Keratinocyte (primary cell): Measurements from ENCODE around the gene CCDC182. TPM values are rescaled to one million over a fixed set of nuclear protein-coding genes. Genes with fewer than 3 reads are reported as not detected.

Source experiments
- DNase-seq: peaks from one replicate; pipeline ENCODE4 v3.0.0-alpha.2; 2011; ENCODE audit warnings: low read depth, missing footprints, low spot score
- FAIRE-seq: peaks from 2 replicates; lab custom pipeline; 2011; peaks lifted over from hg19 to GRCh38; lab: Jason Lieb, UNC
- H2AFZ ChIP-seq: 2 replicates; pipeline ENCODE4 v1.6.0; 2012; ENCODE audit warnings: low read length, control low read depth, inconsistent platforms; ENCODE audit not compliant: control insufficient read depth
- H3K27ac ChIP-seq: 2 replicates; pipeline ENCODE4 v1.5.1; 2011; ENCODE audit warnings: low read length; ENCODE audit not compliant: control insufficient read depth, insufficient read depth
- H3K27me3 ChIP-seq: 3 replicates; pipeline ENCODE4 v1.6.0; 2011; ENCODE audit warnings: low read length; ENCODE audit not compliant: control insufficient read depth, insufficient read depth; ENCODE audit errors: extremely low read depth
- H3K36me3 ChIP-seq, 2 experiments: 2 replicates in 1 of 2; 3 replicates in 1 of 2; pipeline ENCODE4 v1.5.1; 2011; ENCODE audit warnings: low read length in 2 of 2, mild to moderate bottlenecking in 1 of 2; ENCODE audit not compliant: control insufficient read depth in 2 of 2, insufficient read depth in 2 of 2; ENCODE audit errors: extremely low read depth in 1 of 2
- H3K4me1 ChIP-seq: 3 replicates; pipeline ENCODE4 v1.5.1; 2011; ENCODE audit warnings: low read length; ENCODE audit not compliant: control insufficient read depth, insufficient read depth; ENCODE audit errors: extremely low read depth
- H3K4me2 ChIP-seq: 3 replicates; pipeline ENCODE4 v1.6.0; 2011; ENCODE audit warnings: low read depth, low read length; ENCODE audit not compliant: control insufficient read depth, insufficient read depth; ENCODE audit errors: extremely low read depth
- H3K4me3 ChIP-seq, 3 experiments: fragments of 200-600 bp in 1 of 3; sonication (generic) in 1 of 3; 2 replicates in 2 of 3; 3 replicates in 1 of 3; pipeline ENCODE4 v1.5.1; 2011 to 2016; ENCODE audit warnings: low read length in 3 of 3, mild to moderate bottlenecking in 3 of 3, control low read depth in 2 of 3, inconsistent platforms in 1 of 3, low read depth in 1 of 3, mixed read lengths in 1 of 3, mixed run types in 1 of 3, moderate library complexity in 1 of 3; ENCODE audit not compliant: control insufficient read depth in 2 of 3, insufficient read depth in 2 of 3; ENCODE audit errors: extremely low read depth in 1 of 3
- H3K79me2 ChIP-seq: 2 replicates; pipeline ENCODE4 v1.6.0; 2012; ENCODE audit warnings: low read length; ENCODE audit not compliant: control insufficient read depth, insufficient read depth
- H3K9ac ChIP-seq: 3 replicates; pipeline ENCODE4 v1.6.0; 2011; ENCODE audit warnings: low read length; ENCODE audit not compliant: control insufficient read depth, insufficient read depth; ENCODE audit errors: extremely low read depth
- H3K9me1 ChIP-seq: 3 replicates; pipeline ENCODE4 v1.6.0; 2011; ENCODE audit warnings: low read length; ENCODE audit not compliant: control insufficient read depth, insufficient read depth; ENCODE audit errors: extremely low read depth
- H3K9me3 ChIP-seq: 2 replicates; pipeline ENCODE4 v1.5.1; 2012; ENCODE audit warnings: low read depth, low read length; ENCODE audit not compliant: control insufficient read depth
- H4K20me1 ChIP-seq: 3 replicates; pipeline ENCODE4 v1.6.0; 2011; ENCODE audit warnings: low read length; ENCODE audit not compliant: control insufficient read depth, insufficient read depth; ENCODE audit errors: extremely low read depth
- EZH2 ChIP-seq: IDR thresholded peaks from one replicate; pipeline ENCODE4 v1.6.1; 2012; ENCODE audit warnings: inconsistent platforms, mild to moderate bottlenecking, low read length, moderate library complexity
- dilution Hi-C: fragments of 300-500 bp; cut with MboI; formaldehyde crosslinking; loops from one replicate; pipeline ENCODE4 v1.7.0; 2020; ENCODE audit warnings: low sequenced_read_pairs; ENCODE audit not compliant: extremely low pct_ligation_motif_present
- polyA plus RNA-seq, 5 experiments: library from polyadenylated mRNA; depleted of rRNA in 3 of 5; stranded (reverse) in 3 of 5; stranded (forward) in 1 of 5; unstranded in 1 of 5; fragments of >200 nt; gene quantifications; 1 replicate in 1 of 5; 2 replicates in 3 of 5; 3 replicates in 1 of 5; pipeline versions ENCODE4 v1.2.1 to v1.2.3, GENCODE V29; 2011 to 2012; ENCODE audit warnings: missing spikeins in 2 of 5, low read depth in 1 of 5, low replicate concordance in 1 of 5
- TF ChIP-seq, protein P1 (sequence below), 3 experiments: IDR thresholded peaks in 1 of 3; conservative IDR thresholded peaks in 1 of 3; optimal IDR thresholded peaks in 1 of 3; 2 replicates in 2 of 3; 3 replicates in 1 of 3; pipeline versions ENCODE3 to v1.5.1; 2011; ENCODE audit warnings: low read length in 3 of 3, mild to moderate bottlenecking in 3 of 3, moderate library complexity in 2 of 3, control low read depth in 1 of 3, inconsistent platforms in 1 of 3; ENCODE audit not compliant: insufficient read depth in 2 of 3; ENCODE audit errors: extremely low read depth in 1 of 3

CCDC182 gene
- polyA plus RNA-seq, 1 donor (not counting 4 experiments of a cell fraction or from before 2014, with no cell fraction given), result not detected

DNA sequence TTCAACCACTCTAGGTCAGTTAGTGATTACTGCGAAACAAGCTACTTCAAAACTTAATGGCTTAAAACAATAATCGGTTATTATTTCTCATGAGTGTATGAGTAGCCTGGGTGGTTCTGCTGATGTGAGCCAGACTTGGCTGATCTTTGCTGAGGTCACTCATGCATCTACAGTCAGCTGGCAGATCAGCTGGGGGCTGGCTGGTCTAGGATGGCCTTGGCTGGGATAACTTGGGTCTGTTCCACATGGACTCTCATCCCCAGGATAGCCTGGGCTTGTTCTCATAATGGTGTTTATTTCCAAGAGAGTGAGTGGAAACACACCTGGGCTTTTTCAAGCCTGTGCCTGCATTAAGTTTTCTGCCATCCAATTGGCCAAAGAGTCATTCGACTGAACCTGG is 13.0 kb downstream of the CCDC182 start:
- H3K4me2 ChIP-seq, result no peak overlapping the region
- H3K27ac ChIP-seq, result no peak overlapping the region
- dilution Hi-C loops, result no loop called here
- H2AFZ ChIP-seq, result no peak overlapping the region
- H3K4me1 ChIP-seq, result no peaks in the 10 kb centered on the region
- H4K20me1 ChIP-seq, result no peaks in the 10 kb centered on the region
- DNase-seq (no peak), FAIRE-seq (no peak)
- peaks cover 19% of the 10 kb centered on the region for H3K27me3 ChIP-seq
- H3K9me3 ChIP-seq, result no peaks in the 10 kb centered on the region
- H3K79me2 ChIP-seq, result no peaks in the 10 kb centered on the region
- H3K9ac ChIP-seq, result no peak overlapping the region
- no peak for TF ChIP-seq EZH2
- TF ChIP-seq, protein P1, sequence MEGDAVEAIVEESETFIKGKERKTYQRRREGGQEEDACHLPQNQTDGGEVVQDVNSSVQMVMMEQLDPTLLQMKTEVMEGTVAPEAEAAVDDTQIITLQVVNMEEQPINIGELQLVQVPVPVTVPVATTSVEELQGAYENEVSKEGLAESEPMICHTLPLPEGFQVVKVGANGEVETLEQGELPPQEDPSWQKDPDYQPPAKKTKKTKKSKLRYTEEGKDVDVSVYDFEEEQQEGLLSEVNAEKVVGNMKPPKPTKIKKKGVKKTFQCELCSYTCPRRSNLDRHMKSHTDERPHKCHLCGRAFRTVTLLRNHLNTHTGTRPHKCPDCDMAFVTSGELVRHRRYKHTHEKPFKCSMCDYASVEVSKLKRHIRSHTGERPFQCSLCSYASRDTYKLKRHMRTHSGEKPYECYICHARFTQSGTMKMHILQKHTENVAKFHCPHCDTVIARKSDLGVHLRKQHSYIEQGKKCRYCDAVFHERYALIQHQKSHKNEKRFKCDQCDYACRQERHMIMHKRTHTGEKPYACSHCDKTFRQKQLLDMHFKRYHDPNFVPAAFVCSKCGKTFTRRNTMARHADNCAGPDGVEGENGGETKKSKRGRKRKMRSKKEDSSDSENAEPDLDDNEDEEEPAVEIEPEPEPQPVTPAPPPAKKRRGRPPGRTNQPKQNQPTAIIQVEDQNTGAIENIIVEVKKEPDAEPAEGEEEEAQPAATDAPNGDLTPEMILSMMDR (optimal IDR thresholded peaks at IDR 0.05 in 1 of 3, IDR thresholded peaks at IDR 0.05 in 1 of 3, conservative IDR thresholded peaks at IDR 0.05 in 1 of 3; ENCODE audit: extremely low read depth in 1 of 3, insufficient read depth in 2 of 3, low read length in 3 of 3), result no peak
- no peak overlapping the region for H3K4me3 ChIP-seq
- H3K36me3 ChIP-seq, result no peaks in the 10 kb centered on the region
- no peaks in the 10 kb centered on the region for H3K9me1 ChIP-seq

DNA sequence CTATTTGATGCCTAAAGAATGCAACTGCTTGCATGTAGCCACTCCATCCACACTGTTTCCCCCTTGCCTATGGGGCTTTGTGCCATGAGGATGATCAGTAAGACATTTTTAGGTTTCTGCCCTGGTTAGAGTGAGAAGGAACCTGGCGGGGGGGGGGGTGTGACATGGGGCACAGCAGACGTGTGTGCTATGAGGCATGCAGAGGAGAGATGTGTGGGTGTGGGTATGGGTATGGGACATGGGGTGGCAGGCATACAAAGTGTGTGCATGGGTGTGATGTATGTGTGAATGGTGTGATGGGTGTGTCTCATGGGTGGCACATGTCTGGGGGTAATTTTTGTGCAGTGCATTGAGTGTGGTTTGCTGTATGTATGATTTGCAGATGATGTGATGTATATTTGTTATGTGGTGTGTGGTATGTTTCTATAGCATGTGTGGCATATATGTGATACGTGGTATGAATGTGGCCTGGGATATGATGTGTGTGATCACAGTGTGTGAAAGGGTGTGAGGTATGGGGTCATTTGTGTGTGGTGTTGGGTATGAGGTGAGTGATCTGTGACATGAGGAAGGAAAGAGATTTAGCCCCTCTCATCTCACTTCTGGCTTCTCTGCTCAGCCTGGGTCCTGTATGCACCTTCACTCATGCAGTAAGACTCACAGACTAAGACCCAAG is 14.9 kb downstream of the CCDC182 start:
- H3K4me1 ChIP-seq, result no peaks in the 10 kb centered on the region
- no peak overlapping the region for H3K9ac ChIP-seq
- no peaks in the 10 kb centered on the region for H3K36me3 ChIP-seq
- H3K79me2 ChIP-seq, result no peaks in the 10 kb centered on the region
- dilution Hi-C loops, result no loop called here
- FAIRE-seq (no peak), DNase-seq (no peak)
- H3K4me2 ChIP-seq, result no peak overlapping the region
- no peaks in the 10 kb centered on the region for H3K9me3 ChIP-seq
- TF ChIP-seq, protein P1 (optimal IDR thresholded peaks at IDR 0.05 in 1 of 3, IDR thresholded peaks at IDR 0.05 in 1 of 3, conservative IDR thresholded peaks at IDR 0.05 in 1 of 3; ENCODE audit: extremely low read depth in 1 of 3, insufficient read depth in 2 of 3, low read length in 3 of 3), result no peak
- TF ChIP-seq EZH2, result no peak
- no peaks in the 10 kb centered on the region for H3K9me1 ChIP-seq
- H3K4me3 ChIP-seq, result no peak overlapping the region
- H3K27me3 ChIP-seq, result peaks cover 26% of the 10 kb centered on the region
- H2AFZ ChIP-seq, result no peak overlapping the region
- H3K27ac ChIP-seq, result no peak overlapping the region
- no peaks in the 10 kb centered on the region for H4K20me1 ChIP-seq
